ENCODE results near the gene RHOC. TPM values are rescaled to one million over a fixed set of nuclear protein-coding genes. Genes with fewer than 3 reads are reported as not detected.

RHOC gene
- total RNA-seq, 1 donor from 2014 or later: 129 TPM

GRCh38 chr1:112715264-112716053, 8.5 kb upstream of the RHOC start, which contains the start of gene PPM1J:
PPM1J (minus strand) TSS chr1:112715332; CDS start chr1:112715301, 31 bp downstream.
- Histone ChIP-seq H3K9me3 (replicated peaks) (no peaks in the 10 kb centered on the region), H3K27me3 (ENCODE audit: low read depth) (peaks cover 16% of the 10 kb centered on the region), H3K36me3 (no peaks in the 10 kb centered on the region), H3K4me1 (peaks cover 32% of the 10 kb centered on the region), H3K27ac (replicated peaks) (peak within 1 kb of the TSS; percentile 83), H3K4me3 (peak within 1 kb of the TSS; percentile 84)
- intact Hi-C loops (cut with micrococcal nuclease): loop anchor here (5.0 kb wide), 1 partner anchor 87 kb away; no protein-coding TSS in a partner anchor
- DNase-seq: peak; percentile 99
- TF ChIP-seq, protein P1, sequence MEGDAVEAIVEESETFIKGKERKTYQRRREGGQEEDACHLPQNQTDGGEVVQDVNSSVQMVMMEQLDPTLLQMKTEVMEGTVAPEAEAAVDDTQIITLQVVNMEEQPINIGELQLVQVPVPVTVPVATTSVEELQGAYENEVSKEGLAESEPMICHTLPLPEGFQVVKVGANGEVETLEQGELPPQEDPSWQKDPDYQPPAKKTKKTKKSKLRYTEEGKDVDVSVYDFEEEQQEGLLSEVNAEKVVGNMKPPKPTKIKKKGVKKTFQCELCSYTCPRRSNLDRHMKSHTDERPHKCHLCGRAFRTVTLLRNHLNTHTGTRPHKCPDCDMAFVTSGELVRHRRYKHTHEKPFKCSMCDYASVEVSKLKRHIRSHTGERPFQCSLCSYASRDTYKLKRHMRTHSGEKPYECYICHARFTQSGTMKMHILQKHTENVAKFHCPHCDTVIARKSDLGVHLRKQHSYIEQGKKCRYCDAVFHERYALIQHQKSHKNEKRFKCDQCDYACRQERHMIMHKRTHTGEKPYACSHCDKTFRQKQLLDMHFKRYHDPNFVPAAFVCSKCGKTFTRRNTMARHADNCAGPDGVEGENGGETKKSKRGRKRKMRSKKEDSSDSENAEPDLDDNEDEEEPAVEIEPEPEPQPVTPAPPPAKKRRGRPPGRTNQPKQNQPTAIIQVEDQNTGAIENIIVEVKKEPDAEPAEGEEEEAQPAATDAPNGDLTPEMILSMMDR (IDR thresholded peaks at IDR 0.05; ENCODE audit: borderline replicate concordance): no peak

GRCh38 chr1:112714313-112715263, 7.7 kb upstream of the RHOC start:
- TF ChIP-seq, protein P1 (IDR thresholded peaks at IDR 0.05; ENCODE audit: borderline replicate concordance): no peak
- H3K9me3 ChIP-seq (replicated peaks): no peaks in the 10 kb centered on the region
- no peaks in the 10 kb centered on the region for H3K36me3 ChIP-seq
- intact Hi-C loops (cut with micrococcal nuclease): loop anchor here (5.0 kb wide), 1 partner anchor 88 kb away; no protein-coding TSS in a partner anchor
- H3K27ac ChIP-seq (replicated peaks): peak overlapping the region; percentile 83
- DNase-seq: no peak
- peak overlapping the region; percentile 84 for H3K4me3 ChIP-seq
- H3K4me1 ChIP-seq: peaks cover 32% of the 10 kb centered on the region
- peaks cover 9% of the 10 kb centered on the region for H3K27me3 ChIP-seq (ENCODE audit: low read depth)

DNA sequence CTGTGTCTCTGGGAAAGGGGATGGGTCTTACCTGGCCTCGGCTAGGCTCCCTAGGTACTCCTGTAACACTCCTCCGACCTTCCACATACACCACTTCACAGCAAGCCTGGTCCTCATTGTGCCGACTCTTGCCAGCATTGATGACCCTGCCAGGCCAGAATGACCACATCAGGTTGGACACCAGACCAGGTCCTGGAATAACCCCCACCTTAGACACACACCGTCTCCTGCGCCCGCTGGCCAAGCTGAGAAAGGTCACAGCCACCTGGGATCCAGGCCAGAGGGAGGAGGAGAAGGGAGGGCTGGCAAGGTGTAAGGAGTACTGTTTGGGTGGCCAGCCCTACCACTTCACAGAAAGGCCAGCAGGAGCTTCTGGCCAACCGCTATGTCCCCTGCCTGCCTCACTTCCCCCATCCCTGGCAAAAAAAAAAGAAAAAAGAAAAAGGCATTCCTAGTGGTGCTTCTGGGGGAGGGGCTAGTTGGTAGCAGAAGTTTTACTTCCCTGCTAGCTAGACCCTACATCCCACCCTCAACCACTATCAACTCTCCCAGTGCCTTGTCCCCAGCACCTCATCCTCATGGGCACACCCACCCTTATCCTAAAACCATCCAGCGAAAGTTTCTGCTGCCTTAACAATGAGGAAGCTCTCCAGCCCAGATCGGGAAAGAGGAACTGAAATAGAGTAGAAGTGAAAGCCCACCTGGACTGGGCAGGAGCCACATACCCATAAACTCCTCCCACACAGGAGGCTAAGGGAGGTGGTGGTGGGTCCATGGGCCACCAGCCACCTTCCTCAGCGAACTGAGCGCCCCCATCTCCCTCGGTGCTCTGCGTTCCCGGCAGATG, 6.8 kb upstream of the RHOC start:
- H3K27ac ChIP-seq (replicated peaks): peak overlapping the region; percentile 39
- DNase-seq: no peak

DNA sequence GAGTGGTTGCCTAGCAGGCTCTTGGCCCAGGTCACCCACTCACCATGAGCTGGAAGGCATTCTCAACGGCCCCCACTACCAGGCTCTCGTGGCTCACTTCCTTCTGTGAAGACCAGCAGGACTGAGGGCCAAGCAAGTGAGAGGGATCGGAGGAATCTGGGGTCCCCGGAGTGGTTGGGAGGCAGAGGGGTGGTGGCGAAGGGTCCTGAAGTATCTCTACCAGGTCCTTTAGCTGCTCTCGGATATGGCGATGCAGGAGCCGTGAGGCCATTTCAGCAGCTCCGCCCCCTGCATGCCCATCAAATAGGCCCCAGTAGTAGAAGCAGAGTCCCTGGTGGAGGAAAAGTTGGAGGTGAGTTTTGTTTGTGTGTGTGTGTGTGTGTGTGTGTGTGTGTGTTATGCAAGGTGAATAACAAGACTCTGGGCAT, 5.8 kb upstream of the RHOC start:
- intact Hi-C loops (cut with micrococcal nuclease): no loop called here
- H3K36me3 ChIP-seq: no peaks in the 10 kb centered on the region
- TF ChIP-seq, protein P1 (IDR thresholded peaks at IDR 0.05; ENCODE audit: borderline replicate concordance): no peak
- H3K9me3 ChIP-seq (replicated peaks): no peaks in the 10 kb centered on the region
- peaks cover 28% of the 10 kb centered on the region for H3K4me1 ChIP-seq
- H3K27me3 ChIP-seq (ENCODE audit: low read depth): no peaks in the 10 kb centered on the region
- H3K4me3 ChIP-seq: no peak overlapping the region
- H3K27ac ChIP-seq (replicated peaks): no peak overlapping the region
- DNase-seq: no peak

More for the DNA sequence above, 6.8 kb upstream of the RHOC start:
- no peaks in the 10 kb centered on the region for H3K9me3 ChIP-seq (replicated peaks)
- peaks cover 29% of the 10 kb centered on the region for H3K4me1 ChIP-seq
- intact Hi-C loops (cut with micrococcal nuclease): no loop called here
- peaks cover under 1% of the 10 kb centered on the region for H3K27me3 ChIP-seq (ENCODE audit: low read depth)
- TF ChIP-seq, protein P1 (IDR thresholded peaks at IDR 0.05; ENCODE audit: borderline replicate concordance): peak; percentile 8
- peak overlapping the region; percentile 84 for H3K4me3 ChIP-seq
- no peaks in the 10 kb centered on the region for H3K36me3 ChIP-seq

Data from left ventricle myocardium inferior (tissue), 1 donor.